BJ (cell line): ENCODE measurements around the gene SNRNP48. TPM values are rescaled to one million over a fixed set of nuclear protein-coding genes. Genes with fewer than 3 reads are reported as not detected.

Experiments
- CTCF ChIA-PET: fragments of 350-600 bp; formaldehyde crosslinking; extraction: SDS; loops from one replicate; lab custom pipeline; 2021; ENCODE audit warnings: antibody characterized with exemption, inconsistent platforms; lab: Yijun Ruan, JAX
- POLR2A ChIA-PET: fragments of 300-600 bp; sonication (Branson Sonifier 250); formaldehyde crosslinking; extraction: SDS; loops from one replicate; lab custom pipeline; 2021; ENCODE audit warnings: antibody characterized with exemption; lab: Charles Lee
- DNase-seq: peaks from one replicate; pipeline ENCODE4 v3.0.0-alpha.2; 2011; ENCODE audit warnings: low read depth
- H3K27me3 ChIP-seq: 2 replicates; pipeline ENCODE4 v1.6.0; 2011; ENCODE audit warnings: low read length; ENCODE audit not compliant: control insufficient read depth, insufficient read depth
- H3K36me3 ChIP-seq: 2 replicates; pipeline ENCODE4 v1.5.1; 2011; ENCODE audit warnings: low read length; ENCODE audit not compliant: control insufficient read depth, insufficient read depth
- H3K4me3 ChIP-seq: 2 replicates; pipeline ENCODE4 v1.5.1; 2011; ENCODE audit warnings: low read depth, mild to moderate bottlenecking, control low read depth, low read length
- CTCF ChIP-seq: IDR thresholded peaks from 2 replicates; pipeline ENCODE4 v1.5.1; 2011; ENCODE audit warnings: low read depth, mild to moderate bottlenecking, control low read depth, inconsistent platforms, low read length, moderate library complexity; ENCODE audit not compliant: insufficient read depth
- polyA plus RNA-seq: library from polyadenylated mRNA; depleted of rRNA; stranded (reverse); fragments of >200 nt; gene quantifications from 2 replicates; pipeline ENCODE4 v1.2.3, GENCODE V29; 2011

SNRNP48 gene
- polyA plus RNA-seq, 1 experiment = 2.6 TPM

DNA sequence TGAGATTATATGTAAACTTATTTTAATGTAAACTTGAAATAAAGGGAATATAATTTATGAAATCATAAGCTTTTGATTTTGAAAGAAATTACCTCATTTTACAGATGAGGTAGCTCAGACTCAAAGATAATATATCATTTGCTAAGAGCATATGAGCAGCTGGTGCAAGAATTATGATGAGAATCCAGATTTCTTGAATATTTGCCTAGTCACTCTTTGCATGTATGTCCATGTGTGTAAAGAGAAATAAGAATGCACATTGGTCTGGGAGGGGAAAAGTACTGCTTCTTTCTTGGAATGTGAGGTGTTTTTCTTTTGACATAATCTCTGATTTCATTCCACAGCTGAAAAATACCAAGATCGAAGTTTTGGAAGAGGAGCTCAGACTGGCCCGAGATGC is 11.1 kb upstream of the SNRNP48 start:
- CTCF ChIA-PET = interaction anchor here (1.3 kb wide), 1 partner anchor 13 kb away, joined by 4 read pairs; no protein-coding TSS in a partner anchor
- Histone ChIP-seq H3K27me3 (no peaks in the 10 kb centered on the region), H3K4me3 (no peak overlapping the region), H3K36me3 (peaks cover 8% of the 10 kb centered on the region)
- no peak for DNase-seq
- POLR2A ChIA-PET = no interaction called here
- TF ChIP-seq CTCF = no peak

DNA sequence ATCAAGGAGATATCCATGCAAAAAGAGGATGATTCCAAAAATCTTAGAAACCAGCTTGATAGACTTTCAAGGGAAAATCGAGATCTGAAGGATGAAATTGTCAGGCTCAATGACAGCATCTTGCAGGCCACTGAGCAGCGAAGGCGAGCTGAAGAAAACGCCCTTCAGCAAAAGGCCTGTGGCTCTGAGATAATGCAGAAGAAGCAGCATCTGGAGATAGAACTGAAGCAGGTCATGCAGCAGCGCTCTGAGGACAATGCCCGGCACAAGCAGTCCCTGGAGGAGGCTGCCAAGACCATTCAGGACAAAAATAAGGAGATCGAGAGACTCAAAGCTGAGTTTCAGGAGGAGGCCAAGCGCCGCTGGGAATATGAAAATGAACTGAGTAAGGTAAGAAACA is 10.1 kb upstream of the SNRNP48 start:
- POLR2A ChIA-PET = interaction anchor here (0.6 kb wide), 1 partner anchor 223 kb away, joined by 3 read pairs; no protein-coding TSS in a partner anchor
- DNase-seq = no peak
- H3K27me3 ChIP-seq = no peaks in the 10 kb centered on the region
- CTCF ChIA-PET = interaction anchor here (0.6 to 1.5 kb wide), 2 partner anchors 10 to 76 kb away, joined by 3 to 5 read pairs; no protein-coding TSS in a partner anchor
- no peak for TF ChIP-seq CTCF
- H3K36me3 ChIP-seq = peaks cover 8% of the 10 kb centered on the region
- no peak overlapping the region for H3K4me3 ChIP-seq

GRCh38 chr6:7580537-7580926 is 9.5 kb upstream of the SNRNP48 start:
- Histone ChIP-seq H3K36me3 (peaks cover 8% of the 10 kb centered on the region), H3K4me3 (no peak overlapping the region), H3K27me3 (no peaks in the 10 kb centered on the region)
- POLR2A ChIA-PET = no interaction called here
- no peak for TF ChIP-seq CTCF
- CTCF ChIA-PET = interaction anchor here (1.5 kb wide), 1 partner anchor 11 kb away, joined by 5 read pairs; no protein-coding TSS in a partner anchor
- no peak for DNase-seq

GRCh38 chr6:7580927-7581618 is 8.9 kb upstream of the SNRNP48 start:
- ChIA-PET CTCF (interaction anchor here (1.5 kb wide), 1 partner anchor 11 kb away, joined by 5 read pairs; no protein-coding TSS in a partner anchor), POLR2A (no interaction called here)
- Histone ChIP-seq H3K36me3 (peaks cover 8% of the 10 kb centered on the region), H3K4me3 (no peak overlapping the region), H3K27me3 (no peaks in the 10 kb centered on the region)
- TF ChIP-seq CTCF = no peak
- DNase-seq = no peak

- no peak overlapping the region for H3K4me3 ChIP-seq
- CTCF ChIA-PET = interaction anchor here (1.0 to 1.2 kb wide), 2 partner anchors 16 to 35 kb away, joined by 3 to 4 read pairs; no protein-coding TSS in a partner anchor
- POLR2A ChIA-PET = interaction anchor here (0.5 kb wide), 1 partner anchor 150 kb away, joined by 3 read pairs; no protein-coding TSS in a partner anchor
- DNase-seq = no peak
- TF ChIP-seq CTCF = no peak
- peaks cover 4% of the 10 kb centered on the region; the same call in 1 of the 2 replicates for H3K36me3 ChIP-seq
- no peaks in the 10 kb centered on the region for H3K27me3 ChIP-seq
These were observed 4.6 kb upstream of the SNRNP48 start for GRCh38 chr6:7585287-7585930.
